Natural killer cell (primary cell): ENCODE data around the gene IGLON5. TPM values are rescaled to one million over a fixed set of nuclear protein-coding genes. Genes with fewer than 3 reads are reported as not detected.

Experiments used
- ATAC-seq, 3 donors: fragments of 150-1000 bp in 2 of 3; fragments of 200-7000 bp in 1 of 3; cut with Tn5 transposase; 1 replicate in 1 of 3; 2 replicates in 2 of 3; pipeline ENCODE4 v1.10.0; 2021; ENCODE audit warnings: mild to moderate bottlenecking in 2 of 3, moderate library complexity in 2 of 3
- DNase-seq, 2 donors: peaks; one replicate each; pipeline versions ENCODE4 v3.0.0 to v3.0.0-alpha.2; 2013 to 2021; ENCODE audit warnings: mixed read lengths in 1 of 2
- H3K27ac ChIP-seq: one replicate; pipeline ENCODE4 v1.5.1; 2013; ENCODE audit warnings: mild to moderate bottlenecking, low read length
- H3K27me3 ChIP-seq: one replicate; pipeline ENCODE4 v1.6.1; 2013; ENCODE audit warnings: low read length; ENCODE audit not compliant: control insufficient read depth, insufficient read depth
- H3K36me3 ChIP-seq: one replicate; pipeline ENCODE4 v1.6.1; 2013; ENCODE audit warnings: low read length; ENCODE audit not compliant: control insufficient read depth, insufficient read depth
- H3K4me1 ChIP-seq: one replicate; pipeline ENCODE4 v1.6.1; 2013; ENCODE audit warnings: low read length; ENCODE audit not compliant: control insufficient read depth, insufficient read depth
- H3K4me3 ChIP-seq: one replicate; pipeline ENCODE4 v1.5.1; 2013; ENCODE audit warnings: low read length
- H3K9me3 ChIP-seq: one replicate; pipeline ENCODE4 v1.6.1; 2013; ENCODE audit warnings: low read length; ENCODE audit not compliant: control insufficient read depth, insufficient read depth
- H3K27ac Mint-ChIP-seq, 2 donors: one replicate each; pipeline ENCODE4 v1.8.0; 2022; ENCODE audit warnings: mild to moderate bottlenecking in 2 of 2, mixed read lengths in 2 of 2, moderate library complexity in 1 of 2
- H3K27me3 Mint-ChIP-seq, 2 donors: one replicate each; pipeline ENCODE4 v1.8.0; 2022; ENCODE audit warnings: low read depth in 2 of 2, mixed read lengths in 2 of 2
- H3K36me3 Mint-ChIP-seq: one replicate; pipeline ENCODE4 v1.8.0; 2022; ENCODE audit warnings: mixed read lengths
- H3K4me1 Mint-ChIP-seq, 2 donors: one replicate each; pipeline ENCODE4 v1.8.0; 2022; ENCODE audit warnings: mixed read lengths in 2 of 2
- H3K4me3 Mint-ChIP-seq: one replicate; pipeline ENCODE4 v1.8.0; 2022; ENCODE audit warnings: mild to moderate bottlenecking, moderate library complexity, mixed read lengths
- H3K9me3 Mint-ChIP-seq, 2 donors: one replicate each; pipeline ENCODE4 v1.8.0; 2022; ENCODE audit warnings: mixed read lengths in 2 of 2
- WGBS: methylation state at CpG from one replicate; pipeline ENCODE4 v1.1.7; 2013; ENCODE audit warnings: missing lambda C conversion rate; ENCODE audit not compliant: insufficient coverage; 5-methylcytosine and 5-hydroxymethylcytosine counted together
- intact Hi-C: fragments of 100-400 bp; cut with micrococcal nuclease; formaldehyde crosslinking; loops from one replicate; pipeline ENCODE4 v1.14.2; 2022
- total RNA-seq, 4 donors: library from RNA; stranded (reverse); fragments of 120-200 nt in 1 of 4; gene quantifications; one replicate each; pipeline versions ENCODE4 v1.2.3 to v1.2.4, GENCODE V29; 2013 to 2022
- TF ChIP-seq, protein P1 (sequence below): fragments of 200-600 bp; IDR thresholded peaks from one replicate; pipeline ENCODE4 v1.8.0; 2022; ENCODE audit warnings: antibody characterized with exemption

Gene IGLON5
- total RNA-seq, 3 donors from 2014 or later (not counting 1 experiment from before 2014, with no cell fraction given), result not detected

DNA sequence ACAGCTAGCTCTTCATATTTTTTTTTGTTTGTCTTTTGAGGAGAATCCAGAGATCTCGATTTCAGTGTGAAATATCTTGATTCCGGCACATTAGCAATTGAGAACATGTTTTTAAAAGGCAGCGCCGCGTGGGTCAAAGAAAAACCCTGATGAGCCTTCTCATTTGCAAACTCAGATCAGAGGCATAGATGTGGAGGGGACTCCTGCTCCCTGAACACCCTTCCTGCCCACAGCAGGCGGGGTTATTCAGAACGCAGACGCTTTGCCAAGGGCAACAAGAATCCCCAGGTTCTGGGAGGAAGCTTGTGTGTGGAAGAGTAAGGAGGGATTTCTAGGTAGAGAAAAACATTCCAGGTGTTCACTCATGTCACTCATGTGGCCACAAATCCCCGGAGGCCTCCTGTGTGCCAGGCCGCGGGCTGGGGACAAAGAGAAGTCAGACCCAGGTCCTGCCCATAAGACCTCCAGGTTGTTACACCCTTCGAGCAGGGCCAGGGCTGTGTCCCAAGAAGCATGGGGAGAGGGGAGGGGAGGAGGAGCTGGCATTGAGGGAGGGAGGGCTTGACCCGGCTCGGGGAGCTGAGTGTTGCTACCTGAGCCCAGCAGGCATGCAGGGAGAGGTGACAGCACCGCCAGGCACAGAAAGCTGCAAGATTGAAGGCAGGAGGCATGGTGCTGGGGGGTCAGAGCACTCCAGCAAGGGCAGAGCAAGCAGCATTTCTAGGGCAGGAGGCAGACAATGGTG lies 15.9 kb upstream of the IGLON5 start:
- no peak for DNase-seq
- no peaks in the 10 kb centered on the region for H3K9me3 Mint-ChIP-seq
- no peak overlapping the region for H3K27ac Mint-ChIP-seq
- peaks cover 9 to 18% of the 10 kb centered on the region in 2 donors for H3K27me3 Mint-ChIP-seq
- Histone ChIP-seq H3K9me3 (no peaks in the 10 kb centered on the region), H3K4me1 (no peaks in the 10 kb centered on the region), H3K27me3 (no peaks in the 10 kb centered on the region), H3K27ac (no peak overlapping the region), H3K4me3 (no peak overlapping the region), H3K36me3 (no peaks in the 10 kb centered on the region)
- H3K36me3 Mint-ChIP-seq, result no peaks in the 10 kb centered on the region
- WGBS, result 84% methylated on average over 15 of the region's 15 CpGs
- no peaks in the 10 kb centered on the region for H3K4me1 Mint-ChIP-seq
- TF ChIP-seq, protein P1, sequence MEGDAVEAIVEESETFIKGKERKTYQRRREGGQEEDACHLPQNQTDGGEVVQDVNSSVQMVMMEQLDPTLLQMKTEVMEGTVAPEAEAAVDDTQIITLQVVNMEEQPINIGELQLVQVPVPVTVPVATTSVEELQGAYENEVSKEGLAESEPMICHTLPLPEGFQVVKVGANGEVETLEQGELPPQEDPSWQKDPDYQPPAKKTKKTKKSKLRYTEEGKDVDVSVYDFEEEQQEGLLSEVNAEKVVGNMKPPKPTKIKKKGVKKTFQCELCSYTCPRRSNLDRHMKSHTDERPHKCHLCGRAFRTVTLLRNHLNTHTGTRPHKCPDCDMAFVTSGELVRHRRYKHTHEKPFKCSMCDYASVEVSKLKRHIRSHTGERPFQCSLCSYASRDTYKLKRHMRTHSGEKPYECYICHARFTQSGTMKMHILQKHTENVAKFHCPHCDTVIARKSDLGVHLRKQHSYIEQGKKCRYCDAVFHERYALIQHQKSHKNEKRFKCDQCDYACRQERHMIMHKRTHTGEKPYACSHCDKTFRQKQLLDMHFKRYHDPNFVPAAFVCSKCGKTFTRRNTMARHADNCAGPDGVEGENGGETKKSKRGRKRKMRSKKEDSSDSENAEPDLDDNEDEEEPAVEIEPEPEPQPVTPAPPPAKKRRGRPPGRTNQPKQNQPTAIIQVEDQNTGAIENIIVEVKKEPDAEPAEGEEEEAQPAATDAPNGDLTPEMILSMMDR, result no peak
- H3K4me3 Mint-ChIP-seq, result no peak overlapping the region
- intact Hi-C loops, result no loop called here
- no peak for ATAC-seq

DNA sequence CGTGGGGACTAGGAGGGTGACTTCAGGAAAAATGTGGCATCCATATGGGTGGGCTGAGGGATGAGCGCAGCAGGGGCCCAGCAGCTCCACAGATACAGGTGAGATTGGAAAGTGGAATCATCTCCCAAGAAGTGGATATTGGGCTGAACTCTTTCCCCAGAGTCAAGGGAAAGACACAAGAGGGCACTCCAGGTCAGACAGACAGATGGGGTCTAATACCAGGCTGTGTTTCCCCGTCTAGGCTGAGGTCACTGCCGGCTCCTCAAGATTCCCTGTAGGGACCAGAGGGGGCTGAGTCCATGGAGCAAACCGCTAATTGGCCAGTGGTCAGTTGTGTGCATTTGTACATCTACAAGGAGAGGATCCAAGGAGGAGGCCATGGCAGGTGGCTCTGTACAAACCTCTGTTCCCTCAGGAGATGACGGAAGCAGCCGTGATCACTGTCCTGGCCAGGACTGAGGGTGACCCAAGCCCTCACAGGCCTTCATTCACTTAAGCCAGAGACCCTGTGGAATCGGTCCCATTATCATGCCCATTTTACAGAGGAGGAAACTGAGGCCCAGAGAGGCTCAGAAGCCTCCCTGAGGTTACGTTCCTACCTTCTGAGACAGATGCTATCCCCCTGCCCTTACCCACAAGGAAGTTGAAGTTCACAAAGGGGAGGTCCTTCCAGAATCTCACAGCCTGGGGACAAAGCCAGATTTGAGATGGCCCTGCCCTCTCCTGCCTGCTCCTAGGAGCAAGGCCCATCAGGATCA lies 14.9 kb upstream of the IGLON5 start:
- no peaks in the 10 kb centered on the region for H3K4me1 ChIP-seq
- TF ChIP-seq, protein P1, result no peak
- H3K27me3 ChIP-seq, result no peaks in the 10 kb centered on the region
- no peaks in the 10 kb centered on the region for H3K4me1 Mint-ChIP-seq
- H3K36me3 Mint-ChIP-seq, result no peaks in the 10 kb centered on the region
- 71% methylated on average over 9 of the region's 9 CpGs for WGBS
- no peak overlapping the region for H3K27ac Mint-ChIP-seq
- no peak overlapping the region for H3K27ac ChIP-seq
- no peak for DNase-seq
- no peak overlapping the region for H3K4me3 Mint-ChIP-seq
- no peak for ATAC-seq
- intact Hi-C loops, result no loop called here
- H3K27me3 Mint-ChIP-seq, result peaks cover 10 to 22% of the 10 kb centered on the region in 2 donors
- H3K36me3 ChIP-seq, result no peaks in the 10 kb centered on the region
- H3K4me3 ChIP-seq, result no peak overlapping the region
- H3K9me3 ChIP-seq, result no peaks in the 10 kb centered on the region
- no peaks in the 10 kb centered on the region for H3K9me3 Mint-ChIP-seq

DNA sequence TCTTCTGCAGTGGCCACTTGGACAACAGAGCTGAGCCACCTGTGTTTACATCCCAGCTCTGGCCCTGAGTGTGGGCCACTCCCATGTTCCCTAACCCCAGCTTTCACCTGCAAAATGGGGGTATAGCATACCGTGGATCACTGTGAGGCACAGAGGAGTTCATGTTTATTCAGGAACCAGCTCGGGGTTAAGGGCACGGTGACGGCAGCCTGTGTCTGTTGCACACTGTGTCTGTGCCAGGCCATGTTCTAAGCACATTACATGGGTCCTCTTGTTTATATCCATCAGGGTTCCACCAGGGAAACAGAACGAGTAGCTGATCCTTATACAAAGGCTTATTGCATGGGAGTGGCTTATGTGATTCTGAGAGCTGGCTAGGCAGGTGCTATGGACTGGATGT lies 14.0 kb upstream of the IGLON5 start:
- no peak overlapping the region for H3K27ac Mint-ChIP-seq
- H3K27me3 Mint-ChIP-seq, result peaks cover 14 to 24% of the 10 kb centered on the region in 2 donors
- intact Hi-C loops, result no loop called here
- no peaks in the 10 kb centered on the region for H3K36me3 Mint-ChIP-seq
- no peak overlapping the region for H3K4me3 ChIP-seq
- no peaks in the 10 kb centered on the region for H3K36me3 ChIP-seq
- H3K4me1 Mint-ChIP-seq, result no peaks in the 10 kb centered on the region
- TF ChIP-seq, protein P1, result no peak
- H3K4me3 Mint-ChIP-seq, result no peak overlapping the region
- no peak for DNase-seq
- H3K27ac ChIP-seq, result no peak overlapping the region
- ATAC-seq, result no peak
- no peaks in the 10 kb centered on the region for H3K9me3 ChIP-seq
- H3K4me1 ChIP-seq, result no peaks in the 10 kb centered on the region
- WGBS, result 82% methylated on average over 5 of the region's 5 CpGs
- H3K9me3 Mint-ChIP-seq, result no peaks in the 10 kb centered on the region
- no peaks in the 10 kb centered on the region for H3K27me3 ChIP-seq
